ENCODE results near the gene B3GNT5.

The B3GNT5 gene

DNA sequence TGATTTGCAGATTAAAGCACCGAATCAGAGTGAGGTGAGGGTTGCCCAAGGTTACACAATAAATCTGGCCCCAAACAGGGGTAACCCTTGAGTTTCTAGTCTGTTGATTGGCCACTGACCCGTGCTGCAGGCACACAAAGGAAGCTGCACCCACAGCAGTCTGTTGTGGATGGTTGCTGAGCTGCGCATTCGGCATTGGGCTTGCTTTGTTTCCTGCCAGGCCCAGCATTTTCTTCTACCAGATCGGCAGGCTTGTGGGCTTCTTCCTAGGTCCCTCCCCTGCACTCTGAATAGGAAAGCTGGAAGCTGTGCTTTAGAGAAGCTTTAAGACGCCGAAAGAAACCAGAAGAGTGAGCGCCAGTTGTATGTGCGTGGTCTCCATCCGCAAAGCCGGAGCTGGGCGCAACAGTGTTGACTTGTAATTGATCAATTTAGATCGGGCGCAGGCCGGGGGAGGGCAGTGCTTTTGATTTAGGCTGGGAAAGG, 12.1 kb downstream of the B3GNT5 start:
- in situ Hi-C loops (cut with MboI; ENCODE audit: low sequenced_read_pairs): no loop called here

DNA sequence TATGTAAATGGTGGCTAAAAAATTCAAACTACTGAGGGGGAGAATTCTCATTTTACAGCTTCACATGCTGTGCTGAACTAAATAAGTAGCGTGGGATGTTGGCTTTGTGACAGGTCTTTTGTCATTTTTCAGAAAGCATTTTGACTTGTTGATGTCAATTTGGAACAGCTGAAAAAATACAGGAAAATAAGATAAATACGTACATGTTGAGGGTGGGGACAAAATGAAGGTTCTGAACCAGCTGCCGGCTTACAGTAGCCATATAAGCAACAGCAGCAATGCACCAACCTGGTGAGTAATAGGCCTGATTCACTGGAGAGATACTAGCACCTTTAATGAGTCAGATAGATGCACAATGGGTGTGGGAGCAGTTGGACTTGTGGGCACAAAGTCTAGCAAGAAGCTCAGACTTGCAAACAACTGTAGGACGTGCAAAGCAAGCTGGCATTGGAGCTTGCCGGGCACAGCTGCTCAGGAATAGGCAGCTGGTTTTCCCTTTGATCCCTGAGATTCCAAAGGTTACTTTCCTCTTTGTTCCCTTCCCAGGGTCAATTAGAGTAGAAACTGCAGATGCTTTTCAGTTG, 12.9 kb downstream of the B3GNT5 start:
- in situ Hi-C loops (cut with MboI; ENCODE audit: low sequenced_read_pairs): no loop called here

- in situ Hi-C loops (cut with MboI; ENCODE audit: low sequenced_read_pairs): no loop called here
Observed at GRCh38 chr3:183266454-183266853, 13.4 kb downstream of the B3GNT5 start.

DNA sequence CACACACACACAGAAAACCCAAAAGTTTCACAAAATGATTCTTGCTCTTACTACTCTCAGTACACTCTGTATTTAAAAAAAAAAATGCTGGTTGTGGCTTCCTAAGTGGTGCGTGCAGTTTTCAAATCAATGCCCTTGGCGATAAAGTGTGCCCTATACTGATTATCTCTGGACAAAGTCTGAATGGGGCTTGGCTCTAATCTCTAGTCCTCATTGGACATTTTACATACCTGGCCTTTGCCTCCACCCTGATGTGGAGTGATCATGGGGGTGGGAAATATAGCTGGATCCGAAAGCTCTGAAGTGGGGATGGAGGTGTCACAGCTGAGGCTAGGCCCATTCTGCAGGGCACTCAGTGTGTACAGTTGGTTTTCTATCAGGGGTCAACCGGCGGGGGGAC, 14.1 kb downstream of the B3GNT5 start:
- in situ Hi-C loops (cut with MboI; ENCODE audit: low sequenced_read_pairs): no loop called here

GRCh38 chr3:183268366-183268765, 15.3 kb downstream of the B3GNT5 start:
- in situ Hi-C loops (cut with MboI; ENCODE audit: low sequenced_read_pairs): no loop called here

DNA sequence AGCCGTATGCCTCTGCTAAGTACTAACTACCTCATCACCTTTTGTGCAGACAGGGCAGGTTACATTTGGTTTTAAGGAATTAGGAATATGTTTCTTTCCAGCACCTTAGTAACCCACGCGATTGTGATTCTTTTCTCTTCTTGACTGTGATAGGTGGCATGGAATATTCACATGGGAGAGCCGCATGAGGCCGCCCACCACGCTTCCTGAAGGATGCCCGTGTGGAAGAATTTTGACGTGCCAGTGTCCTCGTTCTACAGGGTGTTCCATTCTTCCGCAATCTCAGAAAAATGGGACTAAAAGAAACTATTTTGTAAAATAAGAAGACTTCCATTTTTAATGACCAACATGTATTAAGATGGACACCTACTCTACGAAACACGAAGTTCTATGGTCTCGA, 16.3 kb downstream of the B3GNT5 start:
- in situ Hi-C loops (cut with MboI; ENCODE audit: low sequenced_read_pairs): no loop called here

DNA sequence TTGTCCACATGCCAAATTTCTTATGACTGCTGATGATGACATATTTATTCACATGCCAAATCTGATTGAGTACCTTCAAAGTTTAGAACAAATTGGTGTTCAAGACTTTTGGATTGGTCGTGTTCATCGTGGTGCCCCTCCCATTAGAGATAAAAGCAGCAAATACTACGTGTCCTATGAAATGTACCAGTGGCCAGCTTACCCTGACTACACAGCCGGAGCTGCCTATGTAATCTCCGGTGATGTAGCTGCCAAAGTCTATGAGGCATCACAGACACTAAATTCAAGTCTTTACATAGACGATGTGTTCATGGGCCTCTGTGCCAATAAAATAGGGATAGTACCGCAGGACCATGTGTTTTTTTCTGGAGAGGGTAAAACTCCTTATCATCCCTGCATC, 17.3 kb downstream of the B3GNT5 start:
- in situ Hi-C loops (cut with MboI; ENCODE audit: low sequenced_read_pairs): no loop called here

DNA sequence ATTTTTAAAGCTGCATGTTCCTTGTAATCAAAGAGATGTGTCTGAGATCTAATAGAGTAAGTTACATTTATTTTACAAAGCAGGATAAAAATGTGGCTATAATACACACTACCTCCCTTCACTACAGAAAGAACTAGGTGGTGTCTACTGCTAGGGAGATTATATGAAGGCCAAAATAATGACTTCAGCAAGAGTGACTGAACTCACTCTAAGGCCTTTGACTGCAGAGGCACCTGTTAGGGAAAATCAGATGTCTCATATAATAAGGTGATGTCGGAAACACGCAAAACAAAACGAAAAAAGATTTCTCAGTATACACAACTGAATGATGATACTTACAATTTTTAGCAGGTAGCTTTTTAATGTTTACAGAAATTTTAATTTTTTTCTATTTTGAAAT, 19.1 kb downstream of the B3GNT5 start:
- in situ Hi-C loops (cut with MboI; ENCODE audit: low sequenced_read_pairs): no loop called here

DNA sequence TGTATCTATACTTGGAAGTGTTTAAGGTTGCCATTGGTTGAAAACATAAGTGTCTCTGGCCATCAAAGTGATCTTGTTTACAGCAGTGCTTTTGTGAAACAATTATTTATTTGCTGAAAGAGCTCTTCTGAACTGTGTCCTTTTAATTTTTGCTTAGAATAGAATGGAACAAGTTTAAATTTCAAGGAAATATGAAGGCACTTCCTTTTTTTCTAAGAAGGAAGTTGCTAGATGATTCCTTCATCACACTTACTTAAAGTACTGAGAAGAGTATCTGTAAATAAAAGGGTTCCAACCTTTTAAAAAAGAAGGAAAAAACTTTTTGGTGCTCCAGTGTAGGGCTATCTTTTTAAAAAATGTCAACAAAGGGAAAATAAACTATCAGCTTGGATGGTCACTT, 19.7 kb downstream of the B3GNT5 start:
- in situ Hi-C loops (cut with MboI; ENCODE audit: low sequenced_read_pairs): no loop called here

DNA sequence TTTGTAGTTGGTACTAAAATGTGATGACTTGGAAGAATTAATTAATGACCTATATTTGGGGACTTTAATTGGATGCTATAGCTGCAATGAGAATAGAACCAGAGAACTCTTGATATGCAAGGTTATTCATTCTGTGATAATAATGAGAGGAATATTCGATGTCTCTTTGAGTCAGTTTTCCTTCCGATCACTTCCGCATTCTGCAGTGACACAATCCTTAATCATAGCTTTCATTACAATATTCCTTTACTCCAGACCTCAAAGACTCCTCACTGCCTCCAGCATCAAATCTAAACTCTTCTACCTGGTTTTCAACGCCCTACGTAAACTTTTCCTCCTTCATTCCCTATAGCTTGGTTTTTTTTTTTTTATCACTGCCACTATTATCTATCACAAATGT, 21.6 kb downstream of the B3GNT5 start:
- in situ Hi-C loops (cut with MboI; ENCODE audit: low sequenced_read_pairs): no loop called here

- in situ Hi-C loops (cut with MboI; ENCODE audit: low sequenced_read_pairs): no loop called here
Observed at GRCh38 chr3:183275418-183275817, 22.4 kb downstream of the B3GNT5 start.

- in situ Hi-C loops (cut with MboI; ENCODE audit: low sequenced_read_pairs): no loop called here
Observed at GRCh38 chr3:183275937-183276336, 22.9 kb downstream of the B3GNT5 start.

- in situ Hi-C loops (cut with MboI; ENCODE audit: low sequenced_read_pairs): no loop called here
Observed at GRCh38 chr3:183277260-183277659, 24.2 kb downstream of the B3GNT5 start.

DNA sequence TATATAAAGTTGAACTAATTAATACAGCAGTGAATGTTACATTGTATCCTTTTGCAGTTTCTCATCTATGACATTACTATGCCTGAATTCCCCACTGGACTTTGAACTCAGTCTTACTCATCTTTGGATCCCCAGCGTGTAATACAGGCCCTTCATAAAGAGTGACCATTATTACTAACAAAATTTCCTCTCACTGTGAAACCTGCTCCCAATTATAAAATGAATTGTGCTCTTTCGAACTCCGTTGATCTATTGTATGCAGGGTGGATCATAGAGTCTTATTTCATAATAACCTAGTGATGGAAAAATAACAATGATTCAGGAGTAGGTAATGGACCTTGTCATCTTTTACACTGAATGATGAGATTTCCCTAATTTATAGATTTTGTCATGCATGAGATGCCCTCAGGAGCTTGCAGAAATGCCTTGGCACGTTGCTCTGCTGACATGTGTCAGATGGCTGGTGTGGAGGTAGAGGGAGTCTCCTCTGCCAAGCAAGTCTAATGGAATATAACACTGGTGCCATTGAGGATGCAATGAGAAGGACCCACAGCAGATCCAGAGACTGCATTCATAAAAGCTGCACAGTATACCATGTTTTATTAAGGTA, 25.5 kb downstream of the B3GNT5 start:
- in situ Hi-C loops (cut with MboI; ENCODE audit: low sequenced_read_pairs): no loop called here

DNA sequence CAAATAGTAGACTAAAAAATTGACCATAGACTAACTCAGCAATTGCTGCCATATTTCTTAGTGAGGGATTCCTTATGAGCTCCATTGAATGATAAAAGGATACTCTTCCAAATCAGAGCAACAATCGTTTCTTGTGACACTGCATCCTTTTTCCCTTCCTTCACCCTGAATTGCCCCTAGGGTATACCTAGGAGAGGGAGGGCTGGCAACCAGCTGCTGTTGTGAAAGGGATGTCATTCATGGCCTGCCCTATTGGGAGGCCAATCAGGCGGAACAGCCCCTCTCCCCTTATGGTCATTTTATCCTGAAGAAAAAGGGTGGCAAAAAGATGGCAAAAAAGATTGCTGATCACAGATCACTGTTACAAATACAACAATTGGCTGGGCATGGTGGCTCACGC, 26.3 kb downstream of the B3GNT5 start:
- in situ Hi-C loops (cut with MboI; ENCODE audit: low sequenced_read_pairs): no loop called here

GRCh38 chr3:183281126-183281797, 28.2 kb downstream of the B3GNT5 start:
- in situ Hi-C loops (cut with MboI; ENCODE audit: low sequenced_read_pairs): no loop called here

DNA sequence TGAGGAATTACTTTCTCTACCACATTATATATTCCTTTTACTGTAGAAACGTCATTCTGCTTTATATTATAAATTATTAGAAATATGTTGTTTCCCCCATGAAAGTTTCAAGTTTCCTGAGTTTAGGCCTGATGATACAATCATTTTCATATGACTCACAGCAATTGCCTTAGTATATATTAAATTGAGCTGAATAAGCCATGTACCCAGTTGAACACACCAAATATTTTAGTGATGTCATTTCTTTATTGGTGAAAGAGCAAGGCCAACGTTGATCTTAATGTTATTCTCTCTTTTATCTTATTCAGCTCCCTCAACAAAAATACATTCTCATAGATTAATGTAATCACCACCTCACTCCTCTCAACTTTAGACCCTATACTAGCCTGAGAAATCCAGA, 30.8 kb downstream of the B3GNT5 start:
- in situ Hi-C loops (cut with MboI; ENCODE audit: low sequenced_read_pairs): no loop called here

GRCh38 chr3:183284570-183284969, 31.5 kb downstream of the B3GNT5 start:
- in situ Hi-C loops (cut with MboI; ENCODE audit: low sequenced_read_pairs): no loop called here

- in situ Hi-C loops (cut with MboI; ENCODE audit: low sequenced_read_pairs): no loop called here
Observed at GRCh38 chr3:183285318-183285717, 32.3 kb downstream of the B3GNT5 start.

DNA sequence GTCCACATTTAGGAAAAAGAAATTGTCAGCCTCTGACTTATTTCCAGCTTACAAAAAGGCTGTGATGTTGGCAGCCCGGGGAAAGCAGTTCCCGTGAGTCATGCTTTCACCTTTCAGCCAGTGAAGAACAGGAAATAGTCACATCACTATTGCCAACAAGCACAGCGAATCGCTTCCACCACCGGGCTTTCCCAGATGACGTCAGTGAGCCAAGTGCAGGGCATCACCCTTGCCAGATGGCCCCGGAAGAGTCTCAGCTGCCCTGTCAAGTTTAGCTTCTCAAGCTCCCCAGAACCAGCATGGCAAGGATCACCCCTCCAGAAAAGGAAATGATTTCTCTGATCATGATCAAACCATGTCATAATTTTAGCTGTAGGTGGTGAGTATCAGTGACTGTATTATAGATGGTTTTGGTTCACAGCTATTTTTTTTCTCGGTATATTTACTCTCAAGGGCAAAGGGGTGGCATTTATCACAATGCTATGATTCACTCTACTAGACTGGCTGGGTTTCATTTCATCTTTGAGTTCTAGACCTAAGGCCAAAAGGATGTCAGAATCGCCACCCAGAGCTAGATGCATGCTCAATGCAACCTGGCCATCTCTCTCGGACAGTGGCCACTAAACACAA, 32.9 kb downstream of the B3GNT5 start:
- in situ Hi-C loops (cut with MboI; ENCODE audit: low sequenced_read_pairs): no loop called here

GRCh38 chr3:183287301-183287971, 34.4 kb downstream of the B3GNT5 start:
- in situ Hi-C loops (cut with MboI; ENCODE audit: low sequenced_read_pairs): no loop called here

All from hTERT RPE-1 (cell line).